SK-N-MC (cell line): ENCODE results near the gene CCDC198.

Source experiments
- EZH2 ChIP-seq: fragments of 200-600 bp; sonication (generic); IDR thresholded peaks from one replicate; pipeline ENCODE4 v1.6.1; 2017; ENCODE audit warnings: antibody characterized with exemption
- FOXP2 ChIP-seq: optimal IDR thresholded peaks from 2 replicates; pipeline ENCODE3; 2011; ENCODE audit warnings: mild to moderate bottlenecking, moderate library complexity; ENCODE audit not compliant: insufficient read depth; ENCODE audit errors: extremely low read length, control extremely low read depth
- POLR2AphosphoS5 ChIP-seq: IDR thresholded peaks from 2 replicates; pipeline ENCODE4 v1.6.1; 2012; ENCODE audit warnings: mild to moderate bottlenecking, low read depth, low read length, borderline replicate concordance

GRCh38 chr14:57498659-57499058, 5.0 kb upstream of the CCDC198 start:
- TF ChIP-seq POLR2AphosphoS5 (no peak), EZH2 (no peak), FOXP2 (no peak)
